ENCODE data around the gene TXNL4B.
"Not testable (repeated sequence)": the region's sequence is repeated elsewhere in the genome, so short reads cannot be mapped to it uniquely, and the experiment has no call there.

Gene TXNL4B

GRCh38 chr16:72072514-72073342 is 20.7 kb downstream of the TXNL4B start:
- no peak for DNase-seq

- DNase-seq = no peak
Measured at GRCh38 chr16:72068930-72069329, 24.5 kb downstream of the TXNL4B start.

DNA sequence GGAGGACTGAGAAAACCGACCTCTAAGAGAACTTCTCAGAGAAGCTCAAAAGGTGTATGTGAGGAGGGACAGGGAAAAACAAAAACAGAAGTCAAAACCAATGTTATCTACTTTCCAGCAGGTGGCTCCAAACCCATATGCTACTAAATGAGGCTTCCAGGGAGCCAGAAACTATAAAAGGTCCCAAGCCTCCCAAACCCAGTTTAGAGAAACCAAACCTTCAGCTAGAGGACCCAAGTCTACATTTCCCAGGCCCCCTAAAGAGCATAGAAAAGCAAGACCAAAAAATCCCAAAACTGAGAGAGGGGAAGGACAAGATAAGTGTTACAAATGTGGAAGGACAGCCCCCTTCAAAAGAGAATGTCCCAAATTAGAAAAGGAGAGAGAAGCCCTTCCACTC is 26.7 kb downstream of the TXNL4B start:
- DNase-seq = no peak

- no peak for DNase-seq
Measured at GRCh38 chr16:72064361-72064894, 29.0 kb downstream of the TXNL4B start.

GRCh38 chr16:72061564-72061963 is 31.9 kb downstream of the TXNL4B start:
- no peak for DNase-seq

DNA sequence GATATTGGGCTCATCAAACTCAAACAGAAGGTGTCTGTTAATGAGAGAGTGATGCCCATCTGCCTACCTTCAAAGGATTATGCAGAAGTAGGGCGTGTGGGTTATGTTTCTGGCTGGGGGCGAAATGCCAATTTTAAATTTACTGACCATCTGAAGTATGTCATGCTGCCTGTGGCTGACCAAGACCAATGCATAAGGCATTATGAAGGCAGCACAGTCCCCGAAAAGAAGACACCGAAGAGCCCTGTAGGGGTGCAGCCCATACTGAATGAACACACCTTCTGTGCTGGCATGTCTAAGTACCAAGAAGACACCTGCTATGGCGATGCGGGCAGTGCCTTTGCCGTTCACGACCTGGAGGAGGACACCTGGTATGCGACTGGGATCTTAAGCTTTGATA is 33.0 kb downstream of the TXNL4B start:
- no peak for DNase-seq

- not testable (repeated sequence) for DNase-seq
Measured at GRCh38 chr16:72059060-72059459, 34.4 kb downstream of the TXNL4B start.

DNA sequence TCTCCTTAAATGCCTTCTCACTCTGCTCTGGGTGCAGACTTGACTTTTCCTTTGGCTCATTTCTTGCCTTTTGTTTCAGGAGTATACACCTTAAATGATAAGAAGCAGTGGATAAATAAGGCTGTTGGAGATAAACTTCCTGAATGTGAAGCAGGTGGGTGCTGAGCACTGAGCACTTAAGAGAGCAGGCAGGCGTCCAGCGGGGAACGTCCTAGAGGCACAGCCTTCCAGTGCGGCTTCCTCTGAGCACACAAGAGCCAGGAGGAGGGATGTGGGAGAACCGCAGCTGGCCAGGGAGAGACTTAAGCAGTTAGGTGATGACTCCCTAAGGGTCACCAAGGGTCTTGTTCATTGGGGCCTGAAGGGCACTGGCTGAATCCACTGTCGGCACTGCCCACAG is 36.1 kb downstream of the TXNL4B start:
- DNase-seq = not testable (repeated sequence)

DNA sequence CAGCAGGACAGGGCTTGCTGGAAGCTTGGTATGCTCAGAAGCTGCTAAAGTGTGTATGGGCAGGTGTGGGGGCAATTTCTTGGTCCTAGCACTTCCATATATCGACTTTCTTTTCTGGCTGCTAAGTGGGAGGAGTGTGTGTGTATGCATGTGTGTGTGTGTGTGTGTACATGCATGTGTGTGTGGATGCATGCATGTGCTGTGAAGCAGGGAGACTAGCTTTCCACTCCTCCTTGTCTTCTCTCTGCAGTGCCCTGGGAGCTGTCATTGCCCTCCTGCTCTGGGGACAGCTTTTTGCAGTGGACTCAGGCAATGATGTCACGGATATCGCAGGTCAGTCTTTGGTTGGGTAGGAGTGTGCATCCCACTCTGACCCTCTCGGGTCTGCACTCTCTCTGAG is 37.5 kb downstream of the TXNL4B start:
- DNase-seq = no peak

DNA sequence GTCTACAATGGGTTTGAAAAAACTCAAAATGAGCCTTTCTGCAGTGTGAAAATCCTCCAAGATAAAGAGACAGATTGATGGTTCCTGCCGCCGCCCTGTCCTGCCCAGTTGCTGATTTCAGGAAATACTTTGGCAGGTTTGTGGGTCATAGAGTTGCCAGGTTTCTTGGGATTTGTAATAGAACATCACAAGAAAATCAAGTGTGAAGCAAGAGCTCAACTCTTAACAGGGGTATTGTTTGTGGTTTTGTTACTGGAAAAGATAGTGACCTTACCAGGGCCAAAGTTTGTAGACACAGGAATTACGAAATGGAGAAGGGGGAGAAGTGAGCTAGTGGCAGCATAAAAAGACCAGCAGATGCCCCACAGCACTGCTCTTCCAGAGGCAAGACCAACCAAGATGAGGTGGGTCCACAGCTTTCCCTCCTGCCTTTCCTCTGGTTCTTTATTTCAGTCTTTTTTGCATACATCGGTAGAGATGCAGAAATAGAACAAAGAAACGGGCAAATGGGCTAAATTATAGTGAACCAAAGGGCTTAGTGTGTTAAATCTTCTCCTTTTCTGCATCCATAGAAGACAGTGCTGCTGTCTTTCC is 39.1 kb downstream of the TXNL4B start, which contains the start of gene HP:
Gene HP (plus strand): TSS at position 252 of the 594 bp plus-strand sequence. CDS start 148 bp downstream, at position 400.
- DNase-seq = not testable (repeated sequence)

GRCh38 chr16:72051818-72052217 is 41.6 kb downstream of the TXNL4B start:
- DNase-seq = no peak

DNA sequence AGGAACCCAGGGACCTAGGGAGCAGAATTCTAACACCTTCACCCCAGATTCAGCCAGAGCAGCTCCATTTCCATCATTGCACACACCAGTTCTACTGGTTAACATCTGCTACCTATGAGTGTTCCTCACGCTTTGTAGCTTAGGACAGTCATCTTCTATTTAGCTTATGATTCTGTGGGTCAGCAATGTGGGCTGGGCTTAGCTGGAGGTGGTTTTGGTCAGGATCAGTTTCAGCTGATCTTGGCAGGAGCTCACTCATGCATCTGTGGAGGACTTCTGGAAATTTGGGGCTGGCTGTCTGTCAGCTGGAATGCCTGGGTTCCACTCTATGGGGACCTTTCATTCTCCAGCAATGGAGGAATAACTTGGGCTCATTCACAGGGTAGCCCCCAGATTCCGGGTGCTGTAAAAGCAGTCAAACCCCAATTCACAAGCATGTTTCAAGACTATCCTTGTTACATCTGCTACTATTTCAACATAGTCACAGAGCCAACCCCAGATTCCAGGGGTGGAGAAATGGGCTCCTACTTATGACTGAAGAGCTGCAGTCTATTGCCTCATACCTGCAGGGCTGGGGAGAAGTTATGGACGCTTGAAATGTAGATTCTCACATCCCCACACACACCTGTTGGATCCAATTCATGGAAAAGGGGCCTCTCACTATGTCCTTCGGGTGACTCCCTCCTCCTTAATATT is 42.5 kb downstream of the TXNL4B start:
- no peak for DNase-seq

DNA sequence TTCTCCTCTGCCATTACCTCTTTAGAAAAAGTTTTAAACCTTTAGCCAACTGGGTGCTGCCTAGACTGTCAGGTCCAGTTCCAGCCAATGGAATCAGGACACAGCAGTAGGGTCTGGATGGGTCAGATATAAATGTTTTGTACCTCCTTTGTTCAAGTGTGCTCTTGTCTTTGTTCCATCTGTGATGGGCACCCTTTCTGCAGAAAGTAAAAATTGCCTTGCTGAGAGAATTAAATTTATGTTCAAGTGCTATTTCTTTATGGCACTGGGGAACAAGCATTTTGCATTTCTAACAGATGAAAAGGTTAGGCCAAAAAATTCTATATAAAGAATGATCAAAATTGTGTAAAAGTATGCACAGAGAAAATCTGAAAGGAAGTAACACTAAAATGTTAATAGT is 44.3 kb downstream of the TXNL4B start:
- DNase-seq = no peak

- no peak for DNase-seq
Measured at GRCh38 chr16:72044825-72045359, 48.5 kb downstream of the TXNL4B start.

GRCh38 chr16:72044296-72044695 is 49.1 kb downstream of the TXNL4B start:
- no peak for DNase-seq

DNA sequence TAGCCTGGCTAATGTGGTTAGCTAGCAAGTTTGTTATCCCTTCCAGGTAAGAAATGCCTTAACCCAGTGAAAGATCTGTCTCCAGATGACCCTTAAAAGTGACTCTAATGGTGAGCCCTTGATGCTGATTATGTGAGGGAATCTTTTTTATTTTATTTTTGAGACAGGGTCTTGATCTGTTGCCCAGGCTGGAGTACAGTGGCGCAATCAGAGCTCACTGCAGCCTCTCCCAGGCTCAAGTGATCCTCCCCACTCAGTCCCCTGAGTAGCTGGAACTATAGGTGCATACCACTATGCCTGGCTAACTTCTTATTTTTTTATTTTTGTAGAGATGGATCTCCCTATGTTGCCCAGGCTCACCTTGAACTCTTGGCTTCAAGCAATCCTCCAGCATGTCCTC is 49.9 kb downstream of the TXNL4B start:
- DNase-seq = no peak

- no peak for DNase-seq
Measured at GRCh38 chr16:72043058-72043457, 50.4 kb downstream of the TXNL4B start.

GRCh38 chr16:72042157-72042660 is 51.2 kb downstream of the TXNL4B start:
- no peak for DNase-seq

DNA sequence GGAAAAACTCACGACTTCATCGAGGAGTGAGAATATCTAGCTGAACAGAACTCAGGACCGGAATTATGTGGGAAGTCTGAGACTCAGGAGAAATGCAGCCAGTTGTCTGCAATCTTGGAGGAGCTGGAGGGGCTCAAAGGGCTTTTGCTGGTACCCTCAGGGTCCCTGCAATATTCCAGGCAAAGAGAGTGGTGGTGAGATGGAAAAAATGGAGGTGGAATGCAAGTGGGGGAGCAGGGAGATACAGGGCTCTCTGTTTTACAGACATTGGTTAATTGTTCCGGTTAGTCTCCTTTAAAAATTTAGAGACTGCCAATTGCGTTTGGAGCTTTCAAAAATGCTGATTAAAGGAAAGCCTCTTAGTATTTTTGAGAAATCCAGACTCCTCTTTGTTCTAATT is 57.3 kb downstream of the TXNL4B start:
- no peak for DNase-seq
